CD4-positive, alpha-beta T cell treated with Interferon alpha-2 for 1 hour (primary cell): ENCODE measurements around the gene ABRAXAS1.
"Not testable (repeated sequence)": the region's sequence is repeated elsewhere in the genome, so short reads cannot be mapped to it uniquely, and the experiment has no call there.

Experiments
- DNase-seq, 2 donors: peaks; one replicate each; pipeline ENCODE4 v3.0.0-alpha.2; 2020 to 2022

The ABRAXAS1 gene

GRCh38 chr4:83484500-83485461, at the start of gene ABRAXAS1:
TSS of gene ABRAXAS1 (minus strand) at chr4:83485100. CDS start at chr4:83485072, 28 bp downstream.
- DNase-seq = peak; percentile 93 to 95

DNA sequence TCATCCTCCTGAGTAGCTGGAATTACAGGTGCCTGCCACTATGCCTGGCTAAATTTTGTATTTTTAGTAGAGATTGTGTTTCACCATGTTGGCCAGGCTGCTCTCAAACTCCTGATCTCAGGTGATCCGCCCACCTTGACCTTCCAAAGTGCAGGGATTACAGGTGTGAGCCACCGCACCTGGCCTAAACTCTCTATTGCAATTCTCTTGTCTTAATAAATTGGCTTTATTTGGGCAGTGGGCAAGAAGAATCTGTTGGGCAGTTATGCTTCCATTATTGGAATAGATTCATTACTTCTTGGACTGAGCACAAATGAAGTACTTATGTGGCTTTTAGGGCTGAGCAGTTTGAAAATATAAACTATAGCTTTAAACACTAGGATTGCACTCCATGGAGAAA, 42.8 kb upstream of the ABRAXAS1 start:
- no peak for DNase-seq

DNA sequence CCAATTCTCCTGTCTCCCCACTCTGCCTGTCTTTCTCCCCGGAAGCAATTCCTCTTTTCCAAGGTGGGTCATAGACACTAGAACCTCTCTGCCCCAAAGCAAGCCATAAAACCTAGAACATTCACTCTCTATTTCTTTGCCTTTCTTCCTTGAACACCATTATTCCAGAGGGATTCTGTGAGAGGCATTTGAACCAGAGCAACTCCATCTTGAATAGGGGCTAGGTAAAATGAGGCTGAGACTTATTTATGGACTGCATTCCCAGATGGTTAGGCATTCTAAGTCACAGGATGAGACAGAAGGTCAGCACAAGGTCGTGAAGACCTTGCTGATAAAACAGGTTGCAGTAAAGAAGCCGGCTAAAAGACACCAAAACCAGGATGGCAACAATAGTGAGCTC, 37.3 kb upstream of the ABRAXAS1 start:
- DNase-seq = no peak

DNA sequence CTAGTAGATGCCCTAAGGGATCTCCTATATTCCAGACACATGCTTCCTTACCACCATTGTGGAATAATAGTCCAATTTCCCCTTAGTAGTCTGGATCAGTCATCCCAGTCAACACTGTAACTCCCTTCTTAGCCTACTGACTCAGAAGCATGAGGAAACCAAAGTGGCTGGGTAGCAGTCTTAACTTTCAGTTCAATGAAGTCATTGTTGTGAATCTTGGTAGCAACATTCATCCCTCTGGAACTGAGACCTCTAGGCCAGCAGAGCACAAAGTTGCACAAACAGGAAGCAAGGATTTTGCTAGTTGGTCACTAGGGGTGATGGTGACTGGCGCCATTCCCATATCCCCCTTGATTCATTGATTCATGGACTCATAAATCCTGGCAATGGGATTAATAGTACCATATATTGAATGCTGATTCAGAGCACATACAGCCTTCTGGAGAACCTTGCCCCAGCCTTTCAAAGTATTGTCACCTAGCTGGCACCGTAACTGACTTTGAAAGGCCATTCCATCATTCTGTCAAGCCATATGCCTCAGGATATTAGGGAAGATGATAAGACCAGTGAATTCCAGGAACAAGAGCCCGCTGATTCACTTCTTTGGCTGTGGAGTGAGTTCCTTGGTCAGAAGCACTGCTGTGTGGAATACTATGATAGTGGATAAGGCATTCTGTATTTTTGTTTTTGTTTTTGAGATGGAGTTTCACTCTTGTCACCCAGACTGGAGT, 31.3 kb upstream of the ABRAXAS1 start:
- no peak for DNase-seq

- DNase-seq = no peak
These were observed 25.5 kb upstream of the ABRAXAS1 start for GRCh38 chr4:83510442-83510841.

GRCh38 chr4:83509156-83509585, 24.3 kb upstream of the ABRAXAS1 start:
- peak; percentile 54 to 69 for DNase-seq

DNA sequence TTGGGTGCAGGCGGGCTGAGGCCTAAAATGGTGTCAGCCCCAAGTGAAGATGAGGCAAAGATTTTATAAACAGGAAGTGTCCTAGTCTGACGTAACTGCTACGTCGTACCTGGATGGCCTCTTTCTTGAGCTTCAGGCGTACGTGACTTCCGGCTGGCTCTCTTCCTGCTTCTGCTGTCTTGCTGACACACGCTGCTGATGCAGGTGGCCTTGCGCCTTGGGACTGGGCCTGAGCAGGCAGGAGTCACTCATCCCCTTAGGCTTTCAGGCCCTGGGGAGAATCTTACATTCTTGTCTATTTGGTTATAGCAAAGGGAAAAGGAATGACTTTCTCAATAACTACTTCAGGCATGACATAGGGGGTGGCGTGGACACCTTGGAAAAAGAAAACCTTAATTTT, 20.1 kb upstream of the ABRAXAS1 start:
- no peak for DNase-seq

GRCh38 chr4:83504503-83504902, 19.6 kb upstream of the ABRAXAS1 start:
- no peak for DNase-seq

GRCh38 chr4:83503974-83504373, 19.1 kb upstream of the ABRAXAS1 start:
- peak; percentile 40 to 63 for DNase-seq

GRCh38 chr4:83501671-83502070, 16.8 kb upstream of the ABRAXAS1 start:
- DNase-seq = not testable (repeated sequence)

DNA sequence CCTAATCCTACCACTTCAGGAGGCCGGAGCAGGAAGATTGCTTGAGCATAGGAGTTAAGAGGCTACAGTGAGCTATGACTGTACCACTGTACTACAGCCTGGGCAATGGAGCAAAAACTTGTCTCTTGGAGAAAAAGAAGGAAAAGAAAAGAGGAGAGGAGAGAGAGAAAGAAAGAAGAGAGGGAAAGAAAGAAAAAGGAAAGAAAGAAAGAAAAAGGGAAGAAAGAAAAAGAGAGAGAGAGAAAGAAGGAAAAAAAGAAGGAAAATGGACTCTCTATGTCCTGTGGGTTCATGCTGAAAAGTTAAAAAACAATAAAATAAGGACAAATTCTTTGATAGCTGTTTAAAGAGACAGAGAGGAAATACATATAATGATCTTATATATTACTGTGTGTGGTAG, 13.3 kb upstream of the ABRAXAS1 start:
- DNase-seq = no peak

DNA sequence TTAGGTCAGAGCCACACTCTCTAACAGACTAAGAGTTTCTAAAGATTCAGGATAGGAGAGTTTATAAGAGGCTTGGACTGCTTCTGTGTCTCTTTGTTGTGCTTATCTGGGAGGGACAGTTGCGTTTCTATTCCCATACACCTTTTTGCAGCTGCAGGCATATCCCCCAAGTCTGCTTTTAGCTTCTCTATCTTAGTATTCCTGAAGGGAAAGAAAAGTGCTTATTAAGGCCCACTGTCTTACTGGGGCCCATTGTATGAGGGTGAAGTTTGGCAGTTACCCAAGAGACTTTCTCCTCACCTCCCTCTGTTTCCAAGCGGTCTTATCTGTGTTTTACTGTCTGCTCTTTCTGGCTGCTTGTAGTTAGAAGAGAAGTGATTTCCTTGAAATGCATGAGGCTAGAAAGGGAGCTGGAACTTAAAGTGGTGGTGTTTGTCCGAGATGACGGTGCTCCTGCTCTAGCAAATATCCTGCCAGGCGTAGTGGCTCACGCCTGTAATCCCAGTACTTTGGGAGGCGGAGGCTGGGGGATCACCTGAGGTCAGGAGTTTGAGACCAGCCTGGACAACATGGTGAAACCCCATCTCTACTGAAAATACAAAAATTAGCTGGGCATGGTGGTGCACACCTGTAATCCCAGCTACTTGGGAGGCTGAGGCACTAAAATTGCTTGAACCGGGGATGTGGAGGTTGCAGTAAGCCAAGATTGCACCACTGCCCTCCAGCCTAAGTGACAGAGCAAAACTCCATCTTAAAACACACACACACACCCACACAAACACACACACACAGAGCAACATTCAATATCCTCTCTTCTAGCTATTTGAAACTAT, 11.4 kb upstream of the ABRAXAS1 start:
- not testable (repeated sequence) for DNase-seq

GRCh38 chr4:83490876-83491450, 6.1 kb upstream of the ABRAXAS1 start:
- peak; percentile 6 to 50 for DNase-seq

DNA sequence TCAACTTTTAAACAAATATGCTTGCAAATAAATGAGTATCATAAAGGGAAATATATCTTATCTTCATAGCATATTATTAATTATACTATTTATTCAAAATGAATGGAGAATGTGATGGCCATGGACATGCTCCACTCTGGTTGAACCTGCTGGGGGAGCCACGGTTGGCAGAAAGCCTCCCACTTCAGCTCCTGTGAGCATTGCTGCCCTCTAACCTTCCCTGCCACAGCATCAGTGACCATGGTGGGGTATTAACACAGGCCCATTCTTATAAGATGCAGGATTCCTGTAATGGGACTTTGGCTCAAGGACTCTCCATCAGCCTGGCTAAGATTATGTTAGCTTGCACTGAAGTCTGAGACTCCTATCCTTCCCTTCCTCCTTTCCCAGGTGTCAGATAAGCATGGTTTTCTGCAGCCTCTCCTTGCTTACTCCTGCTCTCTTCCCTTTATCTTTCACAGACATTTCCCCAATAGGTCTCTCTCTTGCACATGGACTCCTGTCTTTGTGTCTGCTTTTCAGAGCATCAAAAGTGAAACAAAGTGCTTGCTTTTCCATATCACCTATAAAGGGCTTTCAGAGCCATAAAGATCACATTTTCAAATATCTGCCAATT, 4.9 kb upstream of the ABRAXAS1 start:
- DNase-seq = no peak

- DNase-seq = no peak
These were observed 1.7 kb upstream of the ABRAXAS1 start for GRCh38 chr4:83486457-83487129.

DNA sequence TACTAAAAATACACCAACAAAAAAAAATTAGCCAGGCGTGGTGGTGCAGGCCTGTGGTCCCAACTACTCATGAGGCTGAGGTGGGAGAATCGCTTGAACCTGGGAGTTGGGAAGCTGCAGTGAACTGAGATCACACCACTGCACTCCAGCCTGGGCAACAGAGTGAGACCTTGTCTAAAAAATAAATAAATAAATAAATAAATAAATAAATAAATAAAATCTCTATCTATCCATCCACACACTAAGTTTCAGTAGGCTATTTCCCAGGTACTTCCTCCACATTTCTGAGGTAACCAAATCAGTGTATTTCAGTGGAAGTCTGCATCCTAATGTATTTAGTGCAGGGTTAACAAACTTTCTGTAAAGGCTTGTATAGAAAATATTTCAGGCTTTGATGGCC, 10.9 kb downstream of the ABRAXAS1 start:
- no peak for DNase-seq

- DNase-seq = no peak
These were observed 11.5 kb downstream of the ABRAXAS1 start for GRCh38 chr4:83473423-83473822.

GRCh38 chr4:83456184-83456501, 28.8 kb downstream of the ABRAXAS1 start:
- DNase-seq = no peak

GRCh38 chr4:83455281-83456183, 29.4 kb downstream of the ABRAXAS1 start, which contains the start of the genes HELQ and MRPS18C:
TSS of gene HELQ (minus strand) at chr4:83455823. CDS start at chr4:83455693, 130 bp downstream.
TSS of gene MRPS18C (plus strand) at chr4:83456058. CDS start at chr4:83456078, 20 bp downstream.
- DNase-seq = peak; percentile 97 to 98

- peak in 1 of 2 donors; percentile 18 for DNase-seq
These were observed 30.2 kb downstream of the ABRAXAS1 start for GRCh38 chr4:83454686-83455085.
